CD1c-positive myeloid dendritic cell (primary cell): ENCODE data around the gene HIVEP2.

Experiments used
- DNase-seq: peaks from one replicate; pipeline ENCODE4 v3.0.0-alpha.2; 2016; ENCODE audit errors: extremely low spot score

The HIVEP2 gene

DNA sequence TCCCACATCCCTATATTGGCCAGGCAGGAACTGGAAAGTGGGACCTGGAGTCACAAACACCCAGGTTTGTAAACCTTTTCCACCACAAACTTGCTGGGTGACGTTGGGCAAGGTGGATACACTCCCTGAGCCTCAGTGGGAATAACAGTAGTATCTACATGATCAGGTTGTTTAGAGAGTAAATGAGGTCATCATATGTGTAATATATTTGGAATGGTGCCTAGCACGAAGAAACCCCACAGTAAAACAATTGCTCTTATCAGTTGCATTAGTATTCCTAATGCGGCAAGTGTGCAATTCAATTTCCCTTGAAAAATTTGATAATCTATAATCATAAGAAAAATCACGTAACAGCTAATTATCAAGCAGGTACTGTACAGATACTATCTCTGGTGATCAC lies 51.9 kb downstream of the HIVEP2 start:
- DNase-seq = no peak

DNA sequence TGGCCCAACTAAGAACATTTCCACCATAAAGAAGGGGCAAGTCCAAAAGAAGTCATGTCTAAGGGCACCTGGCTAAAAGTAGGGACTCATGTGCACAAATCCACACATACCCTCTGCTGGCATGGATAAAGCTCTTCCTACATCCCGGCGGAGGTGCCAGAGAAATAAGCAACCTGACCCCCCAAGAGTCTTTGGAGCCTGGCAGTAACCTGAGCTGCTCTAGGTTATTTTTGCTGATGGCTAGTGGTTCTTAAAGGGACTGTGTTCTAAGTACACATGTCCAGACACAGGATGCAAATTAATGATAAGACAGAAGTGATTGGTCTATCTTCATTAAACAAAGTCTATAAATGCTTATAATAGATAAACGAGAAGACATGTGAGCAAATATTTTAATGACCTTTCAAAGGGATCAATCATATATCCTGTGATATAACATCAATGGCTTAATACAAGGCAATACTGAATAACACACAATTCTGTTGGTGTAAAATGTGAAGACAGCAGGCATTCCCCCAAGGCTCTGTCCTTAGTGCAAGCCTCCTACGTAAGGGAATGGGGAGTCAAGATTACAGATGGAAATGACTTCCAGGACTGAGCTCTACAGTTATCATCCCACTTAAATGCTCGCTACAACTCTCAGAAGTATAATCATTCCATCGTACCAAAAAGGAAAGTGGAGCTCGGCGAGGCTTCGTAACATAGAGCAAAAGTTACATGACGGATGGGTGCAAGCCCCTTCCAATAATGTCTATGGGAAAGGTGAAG lies 52.5 kb downstream of the HIVEP2 start:
- DNase-seq = no peak

DNA sequence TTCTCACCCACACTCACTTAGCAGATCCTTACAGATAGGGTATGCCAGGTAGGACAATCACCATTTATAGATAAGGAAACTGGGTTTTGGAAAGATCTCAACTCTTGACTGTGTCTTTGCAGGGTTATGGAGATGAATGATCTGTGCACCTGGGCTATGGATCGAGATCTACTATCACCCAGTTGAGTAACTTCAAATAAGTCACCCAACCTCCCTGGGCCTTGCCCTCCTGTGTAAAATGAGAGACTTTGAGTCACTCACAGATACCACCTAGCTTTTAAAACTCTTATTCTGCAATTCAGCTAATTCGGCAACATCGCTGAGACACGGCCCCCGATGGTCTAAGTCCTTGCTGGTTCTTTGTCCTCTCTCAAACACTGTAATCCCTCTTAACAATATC lies 53.5 kb downstream of the HIVEP2 start:
- no peak for DNase-seq

DNA sequence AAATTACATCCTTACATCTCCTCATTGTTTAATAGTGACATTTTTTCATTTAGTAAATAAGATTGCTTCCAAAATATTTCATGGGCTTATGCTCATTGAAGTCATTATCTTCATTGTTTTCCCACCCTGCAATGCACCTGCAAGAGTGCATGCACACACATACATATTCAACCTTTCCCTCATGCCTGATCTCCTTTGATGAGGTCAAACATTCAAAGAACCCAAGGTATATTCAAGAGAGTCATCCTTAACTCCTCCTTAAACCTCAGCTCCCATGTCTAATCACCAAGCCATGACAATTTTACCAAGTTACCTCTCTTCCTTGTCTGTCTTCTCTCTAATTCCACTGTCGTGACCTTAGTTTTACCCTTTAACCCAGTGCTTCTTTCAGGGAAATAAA lies 56.5 kb downstream of the HIVEP2 start:
- no peak for DNase-seq

DNA sequence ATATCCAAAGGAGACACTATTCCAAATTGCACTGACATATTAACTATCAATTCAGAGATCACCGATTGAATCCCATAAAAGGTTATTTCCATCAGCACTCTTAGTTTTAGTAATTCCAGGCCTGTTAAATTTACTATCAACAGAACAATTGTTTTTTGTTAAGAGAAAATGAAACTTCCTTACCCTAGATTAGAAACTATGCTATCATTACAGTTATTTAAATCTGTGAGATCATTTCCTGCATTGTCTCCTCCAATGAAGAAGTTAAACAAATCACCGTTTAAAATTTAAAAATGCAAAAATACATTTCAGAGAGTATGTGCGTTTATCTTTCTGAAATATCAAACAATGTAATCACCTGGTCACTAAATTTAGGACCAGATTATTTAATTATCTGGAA lies 57.5 kb downstream of the HIVEP2 start:
- no peak for DNase-seq

DNA sequence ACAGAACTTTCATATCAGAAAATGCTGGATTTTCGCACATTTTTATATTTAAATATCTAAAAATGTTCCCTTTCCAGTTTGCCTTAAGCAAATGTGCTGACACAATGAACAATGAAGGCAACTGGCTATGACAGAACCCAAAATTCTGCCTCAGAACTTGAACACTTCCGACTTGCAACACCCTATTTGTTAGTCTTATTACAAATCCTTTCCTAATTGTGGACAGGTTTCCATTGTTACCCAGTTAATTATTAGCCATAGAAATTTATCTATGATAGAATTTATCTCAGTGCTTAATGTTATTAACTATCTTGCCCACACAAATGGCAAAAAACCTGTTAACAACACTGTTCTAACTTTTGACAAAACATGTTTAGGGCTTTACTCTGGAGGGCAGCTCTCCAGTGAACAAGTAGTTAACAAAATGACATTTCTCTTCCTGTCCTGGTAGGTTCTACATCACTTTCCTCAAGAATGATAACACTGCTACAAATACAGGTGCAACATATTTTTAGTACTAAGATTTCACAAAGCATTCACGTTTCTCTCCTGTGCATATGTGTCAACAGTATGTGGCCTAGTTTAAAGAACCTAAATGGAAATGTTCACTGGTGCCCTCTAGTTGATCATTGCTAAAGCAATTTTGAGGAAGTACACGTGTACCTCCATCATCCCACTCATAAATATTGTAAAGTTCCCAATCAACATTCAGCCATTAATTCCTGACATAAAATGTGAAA lies 58.4 kb downstream of the HIVEP2 start:
- peak; percentile 50 for DNase-seq

DNA sequence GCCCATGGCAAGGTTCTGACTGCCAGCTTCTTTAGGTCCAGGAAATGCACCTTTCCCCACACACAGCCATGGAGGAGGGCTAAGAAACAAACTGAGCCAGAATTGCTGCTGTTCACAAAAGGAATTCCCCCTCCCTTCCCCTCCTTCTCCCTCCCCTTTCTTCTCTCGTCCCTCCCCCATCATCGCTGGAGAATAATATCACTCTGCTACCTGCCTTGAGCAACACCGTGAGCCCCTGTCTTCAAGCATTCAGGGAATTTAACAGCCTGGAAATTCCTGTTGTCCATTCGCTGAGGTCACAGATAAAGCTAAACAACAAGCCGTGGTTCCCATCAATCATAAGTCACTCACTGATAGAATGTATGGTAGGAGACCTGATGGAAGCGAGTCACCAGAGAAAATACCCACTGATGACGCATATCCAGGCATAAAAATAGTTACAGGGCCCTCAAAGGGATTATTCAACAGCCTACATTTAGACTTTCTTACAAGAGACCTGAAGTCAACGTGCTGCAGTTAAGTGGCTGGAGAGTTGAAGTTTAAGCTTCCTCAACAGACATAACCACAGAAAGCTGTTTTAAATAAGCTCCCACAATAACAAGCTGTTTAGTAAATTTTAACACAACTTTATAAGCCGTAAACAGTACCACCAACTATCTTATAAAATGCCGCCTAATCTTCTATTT lies 59.7 kb downstream of the HIVEP2 start:
- peak; percentile 43 for DNase-seq

DNA sequence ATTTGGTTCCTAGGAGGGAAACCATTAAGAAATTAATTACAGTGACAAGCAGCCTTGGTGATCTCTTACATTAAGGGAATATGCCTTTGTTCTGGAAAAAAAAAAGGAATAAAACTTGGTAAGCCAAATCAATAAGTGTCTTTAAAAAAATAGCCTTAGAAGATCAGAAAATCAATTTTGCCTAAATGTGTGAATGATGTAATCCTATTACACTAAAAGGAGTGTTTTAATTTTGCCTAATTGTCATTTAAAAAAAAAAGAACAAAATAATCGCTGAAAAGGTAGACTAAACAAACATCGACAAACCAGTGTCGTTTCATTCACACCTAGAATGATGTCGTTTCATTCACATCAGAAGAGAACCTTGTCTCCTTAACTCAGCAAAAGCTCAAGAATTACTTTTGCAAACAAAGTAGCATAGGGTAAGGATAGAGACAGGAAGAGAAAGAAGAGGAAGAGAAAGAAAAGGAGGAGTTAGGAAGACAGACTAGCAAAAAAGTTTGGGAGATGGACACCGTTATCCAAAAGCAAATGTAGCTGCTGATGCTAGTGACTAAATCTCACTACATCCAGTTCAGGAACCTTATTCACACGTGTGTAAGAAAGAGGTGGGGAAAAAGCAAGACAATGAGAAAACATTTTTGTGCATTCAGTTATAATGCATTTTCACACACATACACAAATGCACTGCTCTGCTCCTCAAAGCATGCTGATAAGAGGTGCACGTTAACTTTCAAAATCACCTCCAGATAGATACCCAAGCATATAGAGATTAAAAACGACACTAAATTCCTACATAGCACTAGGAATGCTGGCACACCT lies 60.6 kb downstream of the HIVEP2 start:
- DNase-seq = no peak

DNA sequence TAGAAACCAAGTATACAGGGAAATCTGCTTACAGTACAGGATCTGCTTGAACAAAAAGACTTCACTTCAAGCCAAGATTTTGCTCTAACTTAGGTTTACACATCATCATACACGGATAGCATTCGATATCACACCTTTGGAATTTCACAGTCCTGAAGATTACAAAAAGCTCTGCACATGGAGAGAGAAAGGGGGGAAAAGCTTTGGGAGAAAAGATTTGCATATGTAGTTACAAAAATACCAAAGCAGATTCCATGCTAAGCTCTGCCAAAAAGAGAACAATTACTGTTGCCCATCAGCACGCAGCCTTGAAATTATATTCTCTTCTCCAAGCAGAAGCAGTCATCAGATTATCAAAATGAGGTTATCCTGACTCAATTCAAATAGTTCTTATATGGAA lies 62.0 kb downstream of the HIVEP2 start:
- DNase-seq = no peak

DNA sequence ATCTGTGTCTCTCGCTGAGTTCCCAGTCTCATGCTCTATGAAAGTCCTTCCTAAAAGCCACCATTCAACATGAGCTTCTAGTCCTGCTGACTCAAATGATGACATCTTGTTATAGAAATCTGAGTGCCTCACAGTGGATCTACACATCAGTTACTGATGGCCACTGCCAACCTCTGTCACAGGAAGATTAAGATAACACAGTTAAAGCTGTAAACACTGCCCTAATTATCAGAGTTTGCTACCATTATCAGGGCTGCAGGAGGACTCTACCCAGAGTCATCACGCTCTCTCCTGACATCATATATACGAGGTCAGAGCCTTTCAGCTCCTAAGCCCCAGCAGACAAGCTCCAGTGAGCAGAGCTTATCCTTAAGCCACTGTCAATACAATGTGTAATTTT lies 63.2 kb downstream of the HIVEP2 start:
- no peak for DNase-seq

DNA sequence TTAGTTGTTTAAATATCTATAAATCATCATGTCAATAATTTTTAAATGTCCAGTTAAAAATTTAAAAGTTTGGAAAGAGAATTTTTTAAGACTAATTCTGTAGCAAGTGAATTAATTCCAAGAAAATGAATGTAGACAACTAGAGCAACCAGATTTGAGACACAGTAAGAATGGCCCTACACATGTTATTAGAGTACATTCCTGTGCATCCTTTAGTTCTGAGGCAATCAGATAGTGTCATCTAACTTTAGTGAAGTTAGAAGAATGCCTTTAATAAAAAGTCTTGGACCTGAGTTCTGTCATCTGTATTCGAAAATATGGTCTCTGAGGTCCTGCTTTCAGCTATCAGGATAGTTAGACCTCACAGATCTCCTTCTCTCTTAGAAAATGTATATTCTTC lies 63.7 kb downstream of the HIVEP2 start:
- no peak for DNase-seq

DNA sequence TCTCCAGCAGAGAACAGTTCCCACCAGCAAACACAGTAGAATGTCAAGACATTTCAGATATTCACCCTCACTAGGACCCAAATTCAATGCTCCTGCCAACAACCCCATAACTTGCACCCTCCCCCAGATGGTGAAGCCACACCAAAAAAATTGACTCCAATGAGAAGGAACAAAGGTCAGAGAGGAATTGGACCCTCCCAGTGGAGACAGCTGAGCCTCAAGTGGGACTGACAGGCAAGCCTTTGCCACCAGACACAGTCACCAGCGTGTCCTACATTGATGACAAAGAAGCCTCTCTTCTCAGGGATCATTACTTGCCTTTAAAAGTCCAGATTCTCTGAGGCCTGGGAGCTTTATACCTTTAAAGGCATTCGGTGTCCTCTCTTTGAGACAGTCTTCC lies 64.8 kb downstream of the HIVEP2 start:
- DNase-seq = no peak

DNA sequence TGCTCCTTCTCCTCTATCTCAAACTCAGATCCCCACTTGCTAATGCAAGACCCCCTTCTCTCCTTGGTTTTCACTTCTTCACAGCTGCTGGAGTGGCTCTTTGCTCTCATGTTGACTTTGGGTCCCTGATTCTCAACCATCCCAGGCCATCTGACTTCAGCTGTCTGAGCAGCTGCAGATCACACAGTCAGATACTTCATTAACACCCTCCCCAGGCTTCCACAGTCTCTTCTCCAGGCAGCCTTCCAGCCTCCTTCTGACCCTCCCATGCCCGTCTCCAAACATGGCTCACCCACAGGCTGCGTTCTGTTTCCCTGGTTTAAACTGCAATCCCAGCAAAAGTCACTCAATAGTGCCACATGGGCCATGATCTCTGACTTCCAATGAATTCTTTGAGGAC lies 65.4 kb downstream of the HIVEP2 start:
- no peak for DNase-seq

DNA sequence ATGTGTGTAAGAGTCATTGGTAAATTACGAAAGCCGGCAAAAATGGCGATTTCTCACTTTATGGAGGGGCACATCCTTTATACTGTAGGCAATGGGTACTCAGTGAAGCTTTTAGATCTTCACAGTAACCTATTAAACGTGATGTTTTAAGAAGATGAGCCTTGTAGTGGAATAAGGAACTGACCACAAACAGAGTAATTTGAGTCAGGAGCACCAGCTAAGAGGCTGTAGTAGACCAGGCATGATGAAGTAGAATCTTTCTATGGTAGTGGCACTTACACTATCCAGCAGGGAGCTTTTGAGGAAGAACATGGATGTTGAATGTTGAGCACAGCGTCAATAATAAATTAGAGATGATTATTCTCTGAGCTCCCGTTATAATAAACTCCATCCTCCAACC lies 65.9 kb downstream of the HIVEP2 start:
- no peak for DNase-seq

DNA sequence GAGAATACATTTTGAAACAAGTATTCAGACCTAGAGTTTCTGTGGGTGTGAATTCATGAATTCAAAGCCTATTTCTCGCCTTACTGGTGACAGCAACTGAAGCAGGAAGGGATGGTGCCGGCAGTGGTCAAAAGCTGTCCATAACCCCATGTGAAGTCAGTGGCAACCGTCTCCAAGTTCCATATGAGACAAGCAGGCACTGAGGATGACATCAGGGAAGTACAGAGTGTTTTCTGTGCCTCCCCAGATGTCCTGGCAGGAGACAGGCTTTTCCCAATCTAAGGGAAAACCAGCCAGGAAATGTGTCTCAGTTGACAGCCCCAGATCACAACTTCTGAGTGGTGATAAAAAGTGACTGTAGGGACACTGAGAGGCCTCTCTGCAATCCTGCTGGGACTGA lies 66.6 kb downstream of the HIVEP2 start:
- no peak for DNase-seq

DNA sequence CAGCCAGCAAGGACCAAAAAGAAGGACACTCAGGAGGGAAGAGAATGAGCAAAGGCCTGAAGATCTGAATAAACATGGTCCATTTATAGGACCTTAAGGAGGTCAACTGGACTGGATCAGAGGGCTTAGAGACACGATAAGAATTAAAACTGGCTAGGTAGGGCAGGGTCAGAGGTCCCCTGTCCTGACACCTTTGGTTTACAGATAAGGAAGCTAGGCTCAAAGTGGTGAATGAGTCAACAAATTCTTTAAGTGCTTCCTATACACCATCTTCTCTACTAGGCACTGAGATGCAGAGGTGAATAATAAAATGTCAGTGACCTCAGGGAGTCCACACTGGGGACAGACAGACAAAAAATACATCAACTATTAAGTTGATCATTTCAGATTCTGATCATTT lies 70.3 kb downstream of the HIVEP2 start:
- DNase-seq = no peak

DNA sequence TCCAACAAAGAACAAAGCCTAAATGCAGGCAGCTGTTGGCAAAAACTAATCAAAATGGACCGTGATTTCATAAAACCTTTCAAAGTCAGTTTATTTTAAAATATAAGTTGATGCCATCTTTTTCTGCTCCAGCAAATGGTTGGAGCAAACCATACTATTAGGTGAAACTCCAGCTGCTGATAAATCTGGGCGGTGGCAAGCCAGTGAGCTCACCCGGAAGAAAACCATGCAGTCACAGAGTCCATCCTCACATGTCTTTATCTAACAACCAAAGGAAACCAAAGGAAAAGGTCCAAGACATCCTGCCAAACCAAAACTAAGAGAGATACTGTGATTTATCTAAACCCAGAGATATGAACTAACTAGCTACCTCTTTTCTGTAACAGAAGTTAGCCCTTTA lies 72.6 kb downstream of the HIVEP2 start:
- peak; percentile 26 for DNase-seq

DNA sequence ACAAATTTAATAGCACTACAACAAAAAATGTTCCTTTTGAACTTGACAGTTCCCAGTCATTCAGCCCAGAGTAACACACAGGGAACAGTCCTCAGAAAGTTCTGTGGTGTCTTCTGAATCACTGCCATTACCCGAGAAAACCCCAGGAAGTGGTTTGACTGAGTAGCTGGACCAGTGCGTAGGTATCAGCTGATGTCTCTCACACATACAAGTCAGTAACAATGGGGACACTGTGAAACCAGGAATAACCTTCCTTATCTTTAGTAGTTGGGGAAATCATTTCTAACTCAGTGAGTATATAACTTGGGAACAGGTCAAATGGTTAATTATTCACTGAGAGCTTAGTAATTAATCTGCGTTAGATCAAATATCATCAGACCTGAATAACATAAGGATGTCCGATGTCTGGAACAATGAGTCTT lies 73.1 kb downstream of the HIVEP2 start:
- DNase-seq = peak; percentile 79

DNA sequence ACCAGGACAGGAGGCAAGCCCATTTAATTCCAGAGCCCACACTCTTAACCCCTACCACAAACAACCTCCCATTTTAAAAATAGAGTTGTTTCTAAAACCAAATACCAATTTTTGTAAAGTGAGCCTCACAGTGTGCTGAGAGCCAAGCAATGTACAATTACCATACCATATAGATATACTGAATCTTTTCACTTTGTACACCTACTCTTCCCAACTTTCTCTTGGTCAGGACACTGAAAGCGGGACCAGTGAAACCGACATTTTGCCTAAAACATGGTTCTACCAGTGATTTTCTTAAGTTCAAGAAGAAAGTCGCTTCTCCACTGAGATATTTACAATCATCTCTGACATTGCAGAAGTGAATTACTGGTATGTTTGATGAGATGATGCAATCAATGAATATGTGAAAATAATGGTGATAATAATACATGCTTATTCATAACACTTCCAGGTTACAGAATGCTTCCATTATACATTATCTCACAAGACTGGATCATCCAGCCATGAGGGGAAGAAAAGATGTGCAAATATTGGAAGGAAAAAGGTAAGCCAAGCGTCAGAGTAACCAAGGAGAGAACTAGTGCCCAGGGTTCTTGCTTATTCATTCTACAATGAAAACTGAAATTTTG lies 74.1 kb downstream of the HIVEP2 start:
- DNase-seq = peak; percentile 25

DNA sequence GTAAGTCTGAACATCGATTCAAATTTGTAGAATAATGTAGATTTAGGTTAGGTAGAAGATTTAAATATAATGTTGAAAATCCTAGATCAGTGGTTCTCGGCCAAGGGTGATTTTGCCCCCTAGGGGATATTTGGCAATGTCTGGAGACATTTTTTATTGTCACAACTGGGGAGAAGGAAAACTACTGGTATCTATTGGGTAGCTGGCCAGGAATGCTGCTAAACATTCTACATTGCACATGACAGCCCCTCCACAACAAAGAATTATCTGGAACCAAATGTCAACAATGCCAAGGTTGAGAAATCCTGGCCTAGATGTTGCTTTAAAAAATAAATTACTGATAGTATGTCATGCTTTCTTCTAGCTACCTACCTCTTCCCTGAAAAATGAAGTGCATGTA lies 76.1 kb downstream of the HIVEP2 start:
- no peak for DNase-seq

DNA sequence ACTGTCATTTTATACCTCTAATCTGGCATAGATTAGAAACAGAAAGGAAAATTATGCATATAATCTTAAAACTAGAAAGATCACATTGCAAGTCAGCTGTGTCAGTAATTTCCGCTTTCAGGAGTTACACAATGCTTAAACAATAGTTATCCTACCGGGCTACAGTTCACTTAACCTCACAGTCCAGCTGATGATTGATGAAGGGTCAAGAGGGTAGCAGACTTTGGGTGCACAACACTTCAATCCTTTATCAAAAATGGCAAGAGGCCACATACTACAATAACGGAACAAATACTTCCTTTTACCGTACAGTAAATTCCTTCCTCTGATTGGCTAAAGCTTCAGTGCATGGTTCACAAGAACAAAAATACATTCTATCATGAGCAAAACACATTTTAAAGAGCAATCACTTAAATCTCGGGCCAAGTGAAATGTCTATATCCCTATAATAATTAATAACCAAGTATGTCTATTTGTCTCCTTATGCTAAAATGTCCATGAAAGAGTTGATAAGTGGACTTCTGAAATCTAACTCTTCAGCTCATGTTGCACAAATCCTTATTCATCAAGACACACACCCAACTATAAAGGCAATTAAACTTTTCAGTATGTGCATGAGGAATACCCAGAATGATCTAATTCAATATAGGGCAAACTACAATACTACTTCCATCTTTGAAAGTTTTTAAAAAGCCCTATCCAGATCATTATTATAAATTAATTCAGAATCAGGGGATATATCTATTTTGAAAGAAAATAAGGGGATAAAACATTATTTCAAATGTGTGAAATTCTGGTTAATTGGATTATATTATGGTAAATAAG lies 76.8 kb downstream of the HIVEP2 start:
- DNase-seq = peak; percentile 42
